ENCODE results near the gene PIEZO1.

Gene PIEZO1

GRCh38 chr16:88705076-88705684, 79.8 kb downstream of the PIEZO1 start:
- H3K4me3 ChIP-seq (ENCODE audit: low read depth, low read length): peak overlapping the region; percentile 95
- peak; percentile 75 for DNase-seq (ENCODE audit: low read depth)
- no peak for TF ChIP-seq MAX (IDR thresholded peaks at IDR 0.05; ENCODE audit: low read depth, low read length)
- TF ChIP-seq, protein P1, sequence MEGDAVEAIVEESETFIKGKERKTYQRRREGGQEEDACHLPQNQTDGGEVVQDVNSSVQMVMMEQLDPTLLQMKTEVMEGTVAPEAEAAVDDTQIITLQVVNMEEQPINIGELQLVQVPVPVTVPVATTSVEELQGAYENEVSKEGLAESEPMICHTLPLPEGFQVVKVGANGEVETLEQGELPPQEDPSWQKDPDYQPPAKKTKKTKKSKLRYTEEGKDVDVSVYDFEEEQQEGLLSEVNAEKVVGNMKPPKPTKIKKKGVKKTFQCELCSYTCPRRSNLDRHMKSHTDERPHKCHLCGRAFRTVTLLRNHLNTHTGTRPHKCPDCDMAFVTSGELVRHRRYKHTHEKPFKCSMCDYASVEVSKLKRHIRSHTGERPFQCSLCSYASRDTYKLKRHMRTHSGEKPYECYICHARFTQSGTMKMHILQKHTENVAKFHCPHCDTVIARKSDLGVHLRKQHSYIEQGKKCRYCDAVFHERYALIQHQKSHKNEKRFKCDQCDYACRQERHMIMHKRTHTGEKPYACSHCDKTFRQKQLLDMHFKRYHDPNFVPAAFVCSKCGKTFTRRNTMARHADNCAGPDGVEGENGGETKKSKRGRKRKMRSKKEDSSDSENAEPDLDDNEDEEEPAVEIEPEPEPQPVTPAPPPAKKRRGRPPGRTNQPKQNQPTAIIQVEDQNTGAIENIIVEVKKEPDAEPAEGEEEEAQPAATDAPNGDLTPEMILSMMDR (IDR thresholded peaks at IDR 0.05; ENCODE audit: low read depth, low read length): no peak
- TF ChIP-seq MYC (IDR thresholded peaks at IDR 0.05; ENCODE audit: low read depth, low read length): no peak
- TF ChIP-seq POLR2A (IDR thresholded peaks at IDR 0.05; ENCODE audit: extremely low read depth, insufficient read length): no peak

DNA sequence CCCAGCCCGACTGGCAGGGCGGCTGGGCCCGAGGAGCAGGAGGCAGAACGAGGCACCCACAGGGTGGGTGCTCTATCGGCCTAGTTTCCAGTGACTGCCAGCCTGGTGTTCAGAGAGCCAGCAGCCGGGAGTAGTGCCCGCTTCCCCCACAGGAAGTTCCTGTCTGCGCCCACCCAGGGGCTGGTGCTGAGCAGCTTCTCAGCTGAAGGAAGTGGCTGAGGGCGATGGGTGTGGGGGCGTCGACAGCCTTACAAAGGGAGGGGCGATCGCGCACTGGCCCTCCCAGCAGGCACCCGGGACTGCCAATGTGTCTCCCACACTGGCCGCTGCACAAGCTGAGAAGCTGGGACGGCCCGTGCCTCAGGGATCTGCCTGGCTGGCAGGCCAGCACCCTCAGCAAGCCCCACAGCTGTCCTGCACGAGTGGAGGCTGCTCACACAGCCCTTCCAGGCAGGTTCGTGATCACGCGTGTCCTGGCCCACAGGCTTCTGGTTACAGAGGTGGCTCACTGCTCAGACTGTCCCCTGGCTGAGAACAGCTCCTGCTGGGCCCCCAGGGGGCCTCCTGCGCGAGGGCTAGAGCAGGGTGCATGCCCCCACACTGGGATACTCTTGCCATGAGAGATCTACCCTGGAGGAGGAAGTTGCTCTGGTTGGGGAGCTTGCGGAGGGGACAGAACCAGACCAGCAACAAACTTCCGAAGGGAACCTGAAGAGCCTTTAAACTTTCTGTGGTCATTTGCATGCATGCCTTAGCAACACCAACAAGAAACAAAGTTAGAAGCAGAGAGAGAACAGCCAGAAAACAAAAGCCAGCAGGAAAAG, 81.3 kb downstream of the PIEZO1 start:
- TF ChIP-seq MAX (IDR thresholded peaks at IDR 0.05; ENCODE audit: low read depth, low read length): peak; percentile 70
- TF ChIP-seq, protein P1 (IDR thresholded peaks at IDR 0.05; ENCODE audit: low read depth, low read length): peak; percentile 6
- TF ChIP-seq MYC (IDR thresholded peaks at IDR 0.05; ENCODE audit: low read depth, low read length): peak; percentile 73
- TF ChIP-seq POLR2A (IDR thresholded peaks at IDR 0.05; ENCODE audit: extremely low read depth, insufficient read length): peak; percentile 34
- peak; percentile 98 for DNase-seq (ENCODE audit: low read depth)
- H3K4me3 ChIP-seq (ENCODE audit: low read depth, low read length): peak overlapping the region; percentile 95

- TF ChIP-seq, protein P1 (IDR thresholded peaks at IDR 0.05; ENCODE audit: low read depth, low read length): no peak
- TF ChIP-seq MYC (IDR thresholded peaks at IDR 0.05; ENCODE audit: low read depth, low read length): peak; percentile 27; the same call in 1 of the 2 replicates
- peak overlapping the region; percentile 95 for H3K4me3 ChIP-seq (ENCODE audit: low read depth, low read length)
- DNase-seq (ENCODE audit: low read depth): peak; percentile 87
Observed at GRCh38 chr16:88702371-88703210, 82.4 kb downstream of the PIEZO1 start.

DNA sequence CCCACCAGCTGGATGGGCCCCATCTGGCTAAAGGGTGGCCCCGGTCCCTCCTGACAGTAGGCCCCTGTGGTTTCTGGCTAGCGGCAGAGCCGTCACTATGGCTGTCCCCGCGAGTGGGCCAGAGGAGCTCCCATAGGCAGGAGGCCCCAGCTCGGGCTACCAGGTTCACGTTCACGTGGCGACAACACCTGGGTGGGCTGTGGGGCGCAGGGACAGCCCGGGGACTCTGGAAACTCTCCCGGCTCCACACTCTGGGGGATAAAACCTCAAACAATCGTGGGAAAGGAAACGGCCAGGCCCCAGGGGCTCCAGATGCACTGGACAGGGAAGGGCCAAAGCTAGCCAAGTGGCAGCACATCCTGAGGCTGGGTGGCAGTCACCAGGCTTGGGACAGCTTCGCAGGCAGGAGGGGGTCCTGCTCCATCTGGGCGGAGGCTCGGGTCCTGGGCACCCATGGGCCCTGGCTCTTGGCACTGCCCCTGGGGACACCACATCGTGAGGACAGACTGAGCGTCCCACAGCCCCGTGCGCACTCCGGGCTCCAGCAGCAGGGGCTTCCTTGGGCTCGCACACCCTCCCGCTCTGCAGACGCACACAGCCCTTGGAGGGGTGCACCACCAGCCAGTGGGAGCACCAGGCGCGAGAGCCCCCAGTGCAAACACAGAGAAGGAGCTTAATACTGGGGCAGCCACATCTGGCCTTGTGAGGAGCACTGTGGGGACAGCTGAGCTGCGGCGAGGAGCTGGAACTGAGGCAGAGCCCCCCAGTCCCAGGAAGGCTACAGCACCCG, 83.2 kb downstream of the PIEZO1 start:
- TF ChIP-seq, protein P1 (IDR thresholded peaks at IDR 0.05; ENCODE audit: low read depth, low read length): no peak
- TF ChIP-seq MYC (IDR thresholded peaks at IDR 0.05; ENCODE audit: low read depth, low read length): no peak

DNA sequence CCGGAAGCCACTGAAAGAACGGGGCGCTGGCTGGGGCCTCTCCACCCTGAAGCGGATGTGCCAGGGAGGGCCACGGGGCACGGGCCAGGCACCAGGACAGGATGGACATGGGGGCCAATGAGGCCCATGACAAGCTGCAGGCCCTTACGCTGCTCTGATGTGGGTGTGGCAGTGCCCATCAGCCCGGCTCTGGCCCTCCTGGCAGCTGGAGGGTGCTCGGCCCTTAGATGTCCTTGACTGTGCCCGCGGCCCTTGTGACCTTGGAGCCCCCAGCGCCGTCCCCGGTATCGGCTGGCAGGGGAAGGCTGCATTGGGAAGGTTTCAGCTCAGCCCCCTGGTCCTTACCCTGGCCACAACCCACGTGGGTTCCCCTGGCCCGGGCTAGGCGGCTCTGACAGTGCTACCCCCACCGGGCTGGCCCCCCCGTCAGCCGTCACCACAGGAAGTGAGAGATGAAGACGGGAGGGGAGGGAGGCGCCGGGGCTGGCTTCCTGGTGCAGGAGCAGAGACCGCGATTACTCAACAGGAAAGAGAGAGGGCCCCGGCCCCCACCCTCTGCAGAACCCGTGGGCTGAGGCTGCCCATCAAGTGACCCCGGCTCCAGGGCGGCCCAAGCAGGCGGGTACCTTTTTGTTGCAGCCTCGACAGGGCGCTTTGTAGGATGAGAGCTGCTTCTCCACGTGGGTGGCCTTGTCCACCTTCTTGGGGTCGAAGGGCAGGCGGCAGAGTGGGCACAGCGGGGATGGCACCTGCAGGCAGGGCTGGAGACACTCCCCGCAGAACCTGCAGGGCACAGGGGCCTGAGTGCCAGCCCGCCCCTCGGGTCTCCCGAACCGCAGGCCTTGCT, 84.2 kb downstream of the PIEZO1 start:
- peak; percentile 100 for DNase-seq (ENCODE audit: low read depth)
- H3K4me3 ChIP-seq (ENCODE audit: low read depth, low read length): no peak overlapping the region
- TF ChIP-seq MYC (IDR thresholded peaks at IDR 0.05; ENCODE audit: low read depth, low read length) (peak; percentile 71; the same call in 1 of the 2 replicates), MAX (IDR thresholded peaks at IDR 0.05; ENCODE audit: low read depth, low read length) (peak; percentile 93), POLR2A (IDR thresholded peaks at IDR 0.05; ENCODE audit: extremely low read depth, insufficient read length) (no peak)
- TF ChIP-seq, protein P1 (IDR thresholded peaks at IDR 0.05; ENCODE audit: low read depth, low read length): no peak

More for the DNA sequence above, 83.2 kb downstream of the PIEZO1 start:
- no peak for DNase-seq (ENCODE audit: low read depth)
- H3K4me3 ChIP-seq (ENCODE audit: low read depth, low read length): peak overlapping the region; percentile 95
